K562 (cell line): Measurements from ENCODE around the gene HBQ1. TPM values are rescaled to one million over a fixed set of nuclear protein-coding genes. Genes with fewer than 3 reads are reported as not detected.

Experiments used
- ETS1 ChIP-seq: conservative IDR thresholded peaks from 2 replicates; pipeline ENCODE4 v1.6.1; 2011; ENCODE audit warnings: low read depth, mild to moderate bottlenecking, low read length; ENCODE audit not compliant: control insufficient read depth
- FOXJ3 ChIP-seq: sonication (generic); formaldehyde crosslinking; IDR thresholded peaks from 2 replicates; pipeline ENCODE4 v1.4.0; 2020; ENCODE audit warnings: mild to moderate bottlenecking, missing genetic modification reagents
- ILF3 ChIP-seq: fragments of 450-650 bp; IDR thresholded peaks from 2 replicates; pipeline ENCODE4 v1.6.1; 2018; ENCODE audit warnings: antibody characterized with exemption, mild to moderate bottlenecking, moderate library complexity, borderline replicate concordance
- POLR2B ChIP-seq: fragments of 450-650 bp; IDR thresholded peaks from 2 replicates; pipeline ENCODE4 v1.6.1; 2018; ENCODE audit warnings: low read depth; ENCODE audit not compliant: partially characterized antibody
- RBBP5 ChIP-seq: fragments of 200-600 bp; sonication (generic); IDR thresholded peaks from 2 replicates; pipeline ENCODE4 v1.6.1; 2012; ENCODE audit warnings: borderline replicate concordance, mild to moderate bottlenecking, low read length, control low read depth, inconsistent platforms; ENCODE audit not compliant: insufficient read depth, poor library complexity, severe bottlenecking
- RERE ChIP-seq: sonication (generic); formaldehyde crosslinking; IDR thresholded peaks from 2 replicates; pipeline ENCODE4 v1.8.0; 2023; ENCODE audit warnings: missing genetic modification reagents, mild to moderate bottlenecking, borderline replicate concordance
- ZBTB7A ChIP-seq: IDR thresholded peaks from 2 replicates; pipeline ENCODE4 v1.6.1; 2011; ENCODE audit warnings: low read depth, mild to moderate bottlenecking, low read length, moderate library complexity, borderline replicate concordance; ENCODE audit not compliant: control insufficient read depth
- ZFX ChIP-seq: sonication (generic); formaldehyde crosslinking; IDR thresholded peaks from 2 replicates; pipeline ENCODE4 v1.8.0; 2022; ENCODE audit warnings: mild to moderate bottlenecking, missing genetic modification reagents, moderate library complexity
- ZNF57 ChIP-seq: fragments of 450-650 bp; formaldehyde crosslinking; IDR thresholded peaks from 2 replicates; pipeline ENCODE4 v1.4.0; 2020; ENCODE audit warnings: mild to moderate bottlenecking, moderate library complexity
- polyA plus RNA-seq, 8 experiments: library from polyadenylated mRNA; depleted of rRNA in 4 of 8; stranded (reverse) in 5 of 8; unstranded in 3 of 8; fragments of >200 nt; fragmentation: Nextera tagmentation in 2 of 8; fragmentation: Illumina TruSeq in 1 of 8; extraction: Ambion mirVana in 2 of 8; extraction: Trizol in 1 of 8; gene quantifications; 2 replicates each; pipeline versions ENCODE4 v1.2.1 to v1.2.3, GENCODE V29; 2011 to 2014; ENCODE audit warnings: inconsistent platforms in 1 of 8, missing spikeins in 1 of 8
- total RNA-seq, 7 experiments: library from RNA; depleted of rRNA in 6 of 7; stranded (reverse); fragments of >200 nt in 6 of 7; fragmentation: Illumina TruSeq in 2 of 7; extraction: Trizol in 2 of 7; gene quantifications; 2 replicates each; pipeline versions ENCODE4 v1.2.1 to v1.2.3, GENCODE V29; 2011 to 2021; ENCODE audit warnings: low replicate concordance in 1 of 7
- TF ChIP-seq, protein P1 (sequence below): sonication (generic); formaldehyde crosslinking; IDR thresholded peaks from 2 replicates; pipeline ENCODE4 v1.8.0; 2022; ENCODE audit warnings: mild to moderate bottlenecking, low read depth, missing genetic modification reagents
- TF ChIP-seq, protein P2 (sequence below): sonication (generic); formaldehyde crosslinking; IDR thresholded peaks from 2 replicates; pipeline ENCODE4 v1.8.0; 2022; ENCODE audit warnings: missing genetic modification reagents, mild to moderate bottlenecking, borderline replicate concordance

Gene HBQ1
- total and polyA plus RNA-seq, 9 of the 15 experiments (the other 6 are each of a cell fraction or from before 2014, with no cell fraction given) = 2.3 to 190 (median 19.8) TPM

DNA sequence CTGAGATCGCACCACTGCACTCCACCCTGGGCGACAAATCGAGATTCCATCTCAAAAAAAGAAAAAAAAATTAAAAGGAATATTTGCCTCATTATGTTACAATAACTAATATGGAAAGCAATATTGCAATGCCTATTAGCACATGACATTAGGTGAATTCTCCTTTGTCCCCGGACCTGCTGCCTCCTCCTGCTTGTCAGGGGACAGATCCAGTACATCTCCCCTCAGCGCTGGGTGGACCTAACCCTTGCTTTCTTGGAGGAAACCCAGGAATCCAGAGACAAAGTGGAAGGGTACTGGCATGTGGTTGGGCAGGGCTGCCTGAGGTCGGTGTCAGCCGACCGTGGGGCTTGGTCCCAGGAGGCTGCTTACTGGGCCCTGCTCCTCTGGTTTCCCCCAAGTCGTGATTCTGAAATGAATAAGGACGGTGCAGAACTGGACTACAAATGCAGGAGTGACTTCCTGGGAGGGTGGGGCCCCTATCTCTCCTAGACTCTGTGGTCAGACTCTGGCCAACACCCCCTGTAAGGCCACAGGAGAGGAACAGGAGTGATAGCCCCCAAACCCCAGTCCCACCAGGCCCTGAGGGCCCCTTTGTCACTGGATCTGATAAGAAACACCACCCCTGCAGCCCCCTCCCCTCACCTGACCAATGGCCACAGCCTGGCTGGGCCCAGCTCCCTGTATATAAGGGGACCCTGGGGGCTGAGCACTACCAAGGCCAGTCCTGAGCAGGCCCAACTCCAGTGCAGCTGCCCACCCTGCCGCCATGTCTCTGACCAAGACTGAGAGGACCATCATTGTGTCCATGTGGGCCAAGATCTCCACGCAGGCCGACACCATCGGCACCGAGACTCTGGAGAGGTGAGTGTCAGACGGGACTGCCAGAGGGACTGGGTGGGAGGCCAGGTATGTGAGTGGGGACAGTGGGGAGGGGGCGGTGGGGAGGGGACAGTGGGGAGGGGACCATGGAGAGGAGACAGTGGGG is 27.8 kb upstream of the HBQ1 start, which contains the start of gene HBZ (continued):
- TF ChIP-seq, protein P1, sequence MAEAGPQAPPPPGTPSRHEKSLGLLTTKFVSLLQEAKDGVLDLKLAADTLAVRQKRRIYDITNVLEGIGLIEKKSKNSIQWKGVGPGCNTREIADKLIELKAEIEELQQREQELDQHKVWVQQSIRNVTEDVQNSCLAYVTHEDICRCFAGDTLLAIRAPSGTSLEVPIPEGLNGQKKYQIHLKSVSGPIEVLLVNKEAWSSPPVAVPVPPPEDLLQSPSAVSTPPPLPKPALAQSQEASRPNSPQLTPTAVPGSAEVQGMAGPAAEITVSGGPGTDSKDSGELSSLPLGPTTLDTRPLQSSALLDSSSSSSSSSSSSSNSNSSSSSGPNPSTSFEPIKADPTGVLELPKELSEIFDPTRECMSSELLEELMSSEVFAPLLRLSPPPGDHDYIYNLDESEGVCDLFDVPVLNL = no peak
- no peak for TF ChIP-seq RERE
- no peak for TF ChIP-seq ILF3
- peak; percentile 43 for TF ChIP-seq RBBP5
- no peak for TF ChIP-seq ETS1
- TF ChIP-seq, protein P2, sequence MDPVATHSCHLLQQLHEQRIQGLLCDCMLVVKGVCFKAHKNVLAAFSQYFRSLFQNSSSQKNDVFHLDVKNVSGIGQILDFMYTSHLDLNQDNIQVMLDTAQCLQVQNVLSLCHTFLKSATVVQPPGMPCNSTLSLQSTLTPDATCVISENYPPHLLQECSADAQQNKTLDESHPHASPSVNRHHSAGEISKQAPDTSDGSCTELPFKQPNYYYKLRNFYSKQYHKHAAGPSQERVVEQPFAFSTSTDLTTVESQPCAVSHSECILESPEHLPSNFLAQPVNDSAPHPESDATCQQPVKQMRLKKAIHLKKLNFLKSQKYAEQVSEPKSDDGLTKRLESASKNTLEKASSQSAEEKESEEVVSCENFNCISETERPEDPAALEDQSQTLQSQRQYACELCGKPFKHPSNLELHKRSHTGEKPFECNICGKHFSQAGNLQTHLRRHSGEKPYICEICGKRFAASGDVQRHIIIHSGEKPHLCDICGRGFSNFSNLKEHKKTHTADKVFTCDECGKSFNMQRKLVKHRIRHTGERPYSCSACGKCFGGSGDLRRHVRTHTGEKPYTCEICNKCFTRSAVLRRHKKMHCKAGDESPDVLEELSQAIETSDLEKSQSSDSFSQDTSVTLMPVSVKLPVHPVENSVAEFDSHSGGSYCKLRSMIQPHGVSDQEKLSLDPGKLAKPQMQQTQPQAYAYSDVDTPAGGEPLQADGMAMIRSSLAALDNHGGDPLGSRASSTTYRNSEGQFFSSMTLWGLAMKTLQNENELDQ = no peak
- peak; percentile 83 for TF ChIP-seq ZBTB7A
- peak; percentile 4; the same call in 1 of the 2 replicates for TF ChIP-seq ZFX
- TF ChIP-seq FOXJ3 (CRISPR knock-in tag) = no peak
- no peak for TF ChIP-seq ZNF57 (CRISPR knock-in tag)
- no peak for TF ChIP-seq POLR2B
